SW 1271 (cell line): Measurements from ENCODE around the gene GET4.

ENCODE experiments used
- DNase-seq, 2 experiments: peaks; one replicate each; lab custom pipeline; 2025; lab: John Stamatoyannopoulos, UW

Gene GET4

GRCh38 chr7:886626-887487 lies 10.5 kb downstream of the GET4 start:
- DNase-seq: no peak

GRCh38 chr7:887488-887820 lies 11.1 kb downstream of the GET4 start:
- DNase-seq: no peak

GRCh38 chr7:888081-889024 lies 12.0 kb downstream of the GET4 start:
- DNase-seq: no peak

GRCh38 chr7:889025-889390 lies 12.7 kb downstream of the GET4 start:
- DNase-seq: no peak

- DNase-seq: no peak
Measured at GRCh38 chr7:889391-889790, 13.0 kb downstream of the GET4 start.

- DNase-seq: no peak
Measured at GRCh38 chr7:890868-891267, 14.5 kb downstream of the GET4 start.

- no peak for DNase-seq
Measured at GRCh38 chr7:891291-891690, 14.9 kb downstream of the GET4 start.

GRCh38 chr7:891805-892204 lies 15.5 kb downstream of the GET4 start:
- no peak for DNase-seq

- DNase-seq: no peak
Measured at GRCh38 chr7:892648-893593, 16.6 kb downstream of the GET4 start.

- no peak for DNase-seq
Measured at GRCh38 chr7:893686-894085, 17.3 kb downstream of the GET4 start.

GRCh38 chr7:894164-894867 lies 18.0 kb downstream of the GET4 start:
- DNase-seq: no peak

- no peak for DNase-seq
Measured at GRCh38 chr7:894927-895450, 18.6 kb downstream of the GET4 start.

- DNase-seq: no peak
Measured at GRCh38 chr7:895451-896052, 19.2 kb downstream of the GET4 start.

- no peak for DNase-seq
Measured at GRCh38 chr7:896346-897075, 20.2 kb downstream of the GET4 start.

GRCh38 chr7:897086-897485 lies 20.7 kb downstream of the GET4 start:
- no peak for DNase-seq

- no peak for DNase-seq
Measured at GRCh38 chr7:897771-898376, 21.5 kb downstream of the GET4 start.

- DNase-seq: no peak
Measured at GRCh38 chr7:898460-898854, 22.1 kb downstream of the GET4 start.

- no peak for DNase-seq
Measured at GRCh38 chr7:898855-899681, 22.7 kb downstream of the GET4 start.

- DNase-seq: no peak
Measured at GRCh38 chr7:899806-900205, 23.5 kb downstream of the GET4 start.
